Measurements from ENCODE around the gene NARS2.

The NARS2 gene

DNA sequence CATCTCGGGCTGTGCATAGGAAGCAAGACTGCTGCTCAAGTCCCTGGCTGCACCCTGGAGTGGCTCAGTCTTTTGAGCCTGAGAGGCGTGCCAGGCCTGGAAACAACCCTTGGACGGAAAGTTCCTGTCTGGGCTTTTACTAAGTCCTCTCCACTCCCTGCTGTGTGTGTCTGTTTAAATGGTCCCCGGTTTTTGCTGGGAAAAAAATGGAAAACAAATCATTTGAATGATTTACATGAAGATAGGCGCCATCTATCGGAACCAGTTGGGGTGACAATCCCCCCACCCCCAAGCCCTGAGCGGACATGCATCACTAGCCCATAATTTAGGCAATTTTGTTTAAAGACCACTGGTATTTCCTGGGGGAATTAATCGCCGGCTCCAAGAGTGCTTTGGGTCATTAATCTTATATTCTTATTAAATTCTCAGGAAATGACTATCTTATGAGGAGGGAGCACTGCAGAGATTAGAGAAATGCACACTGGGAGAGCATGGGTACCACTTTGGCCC lies 154.4 kb downstream of the NARS2 start:
- in situ Hi-C loops (cut with MboI; ENCODE audit: low sequenced_read_pairs): no loop called here

DNA sequence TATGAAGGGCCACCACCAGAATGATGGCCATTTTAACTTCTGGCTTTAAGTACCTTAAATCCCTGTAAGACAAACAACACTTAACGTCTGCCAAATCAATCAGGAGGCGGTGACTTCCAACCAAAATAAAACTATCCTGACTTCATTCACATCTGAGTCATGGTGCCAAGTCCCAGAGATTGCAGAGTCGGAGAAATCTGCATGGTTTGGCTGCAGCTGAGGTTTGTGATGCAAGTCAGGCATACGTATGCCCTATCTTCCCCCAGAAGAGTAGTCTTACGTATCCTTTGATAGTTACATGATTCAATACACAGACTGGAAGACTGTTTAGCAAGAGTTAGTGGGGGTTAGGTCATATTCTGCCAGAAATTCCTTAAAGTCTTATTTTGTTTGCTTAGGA lies 155.3 kb downstream of the NARS2 start:
- in situ Hi-C loops (cut with MboI; ENCODE audit: low sequenced_read_pairs): no loop called here

DNA sequence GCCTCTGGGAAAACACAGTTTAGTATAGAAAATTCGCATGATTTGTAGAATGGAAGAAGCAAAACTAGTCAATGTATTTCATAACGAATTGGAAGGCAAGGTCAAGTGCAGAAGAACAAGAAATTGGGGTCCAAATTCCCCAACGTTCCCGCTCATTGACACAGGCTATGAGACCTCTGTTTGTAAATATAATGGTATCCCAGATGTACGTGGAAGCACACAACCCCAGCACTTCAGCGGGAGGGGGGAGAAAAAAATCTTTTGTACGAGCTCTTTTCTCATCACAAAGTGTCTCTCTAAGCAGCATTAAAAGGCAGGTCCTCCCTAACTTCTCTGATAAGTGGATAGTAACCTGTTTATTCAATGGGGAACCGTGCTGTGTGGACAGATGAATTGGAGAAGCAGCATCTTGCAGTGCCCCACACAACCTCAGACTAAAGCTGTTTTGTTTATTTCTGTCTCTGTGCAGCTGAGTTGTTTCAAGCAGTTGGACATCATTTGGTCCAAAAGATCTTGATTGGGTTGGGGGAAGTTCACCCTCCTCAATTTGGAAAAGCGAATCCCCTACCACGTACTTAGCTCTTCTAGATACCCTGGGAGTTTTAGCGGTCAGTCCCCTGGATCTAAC lies 156.0 kb downstream of the NARS2 start:
- in situ Hi-C loops (cut with MboI; ENCODE audit: low sequenced_read_pairs): no loop called here

DNA sequence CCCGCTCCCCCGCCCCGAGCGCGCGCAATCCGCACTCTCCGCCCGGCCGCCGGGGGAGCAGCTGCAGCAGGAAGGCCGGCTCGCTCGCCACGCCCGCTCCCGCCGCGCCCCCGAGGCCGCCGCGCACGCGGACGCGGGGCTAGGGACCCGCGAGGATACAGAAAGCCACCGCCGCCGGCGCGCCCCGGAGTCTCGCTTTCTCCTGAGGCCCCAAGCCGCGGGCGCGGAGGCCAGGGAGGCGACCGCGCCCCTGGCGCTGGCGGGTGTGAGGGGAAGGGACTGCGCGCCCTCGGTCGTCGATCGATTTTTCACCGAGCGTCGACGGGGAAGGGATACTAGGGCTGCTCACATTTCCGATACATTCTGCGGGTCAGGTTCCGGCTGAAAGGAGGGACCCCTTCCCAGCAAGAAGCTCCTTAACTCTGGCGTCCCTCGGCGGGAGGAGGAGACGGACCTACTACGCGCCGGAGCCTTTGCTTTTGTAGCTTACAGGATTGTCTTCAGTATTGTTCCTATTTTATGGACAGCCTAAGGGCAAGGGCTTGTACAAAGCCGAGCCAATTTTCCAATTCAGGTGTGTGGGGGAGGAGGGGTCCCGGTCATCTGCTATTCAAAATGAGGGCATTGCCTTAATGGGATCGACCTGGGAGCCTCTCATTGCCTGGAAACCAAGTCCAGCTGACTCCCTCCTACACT lies 156.6 kb downstream of the NARS2 start:
- in situ Hi-C loops (cut with MboI; ENCODE audit: low sequenced_read_pairs): no loop called here

DNA sequence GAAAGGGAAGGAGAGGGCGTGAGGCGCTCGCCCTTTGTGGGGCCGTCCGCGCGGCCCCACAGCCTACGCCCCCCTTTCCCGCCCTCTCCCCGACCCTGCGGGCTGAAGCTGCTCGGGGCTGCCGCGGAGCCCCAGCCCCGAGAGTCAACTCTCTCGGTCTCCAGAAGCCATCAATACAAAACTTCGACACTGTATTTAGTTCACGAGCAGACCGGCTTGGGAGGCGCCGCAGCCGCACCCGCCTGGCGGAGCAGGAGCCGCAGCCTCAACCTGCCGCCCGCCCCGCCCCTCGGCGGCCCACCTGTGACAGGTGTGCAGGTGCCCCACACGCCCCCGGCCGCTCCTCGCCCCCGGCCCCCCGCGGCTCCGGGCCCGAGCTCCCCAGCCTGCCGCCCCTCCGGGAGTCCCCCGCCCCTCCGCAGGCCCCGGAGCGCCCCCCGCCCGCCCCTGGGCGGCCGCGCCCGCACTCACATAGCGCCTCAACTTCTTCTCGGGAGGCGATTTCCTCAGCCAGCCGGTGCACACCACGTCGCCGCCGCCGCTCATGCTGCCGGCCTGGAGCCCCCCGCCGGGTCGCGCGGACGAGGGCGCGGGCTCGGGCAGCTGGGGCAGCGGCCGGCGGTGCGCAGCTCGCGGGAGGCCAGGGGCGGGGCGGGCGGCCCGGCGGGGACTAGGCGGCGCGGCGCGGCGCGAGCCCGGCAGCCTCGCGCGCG lies 157.3 kb downstream of the NARS2 start, which contains the start of gene GAB2:
Gene GAB2 (minus strand): TSS at position 646 of the 713 bp plus-strand sequence. CDS start 100 bp downstream, at position 546.
- in situ Hi-C loops (cut with MboI; ENCODE audit: low sequenced_read_pairs): no loop called here

DNA sequence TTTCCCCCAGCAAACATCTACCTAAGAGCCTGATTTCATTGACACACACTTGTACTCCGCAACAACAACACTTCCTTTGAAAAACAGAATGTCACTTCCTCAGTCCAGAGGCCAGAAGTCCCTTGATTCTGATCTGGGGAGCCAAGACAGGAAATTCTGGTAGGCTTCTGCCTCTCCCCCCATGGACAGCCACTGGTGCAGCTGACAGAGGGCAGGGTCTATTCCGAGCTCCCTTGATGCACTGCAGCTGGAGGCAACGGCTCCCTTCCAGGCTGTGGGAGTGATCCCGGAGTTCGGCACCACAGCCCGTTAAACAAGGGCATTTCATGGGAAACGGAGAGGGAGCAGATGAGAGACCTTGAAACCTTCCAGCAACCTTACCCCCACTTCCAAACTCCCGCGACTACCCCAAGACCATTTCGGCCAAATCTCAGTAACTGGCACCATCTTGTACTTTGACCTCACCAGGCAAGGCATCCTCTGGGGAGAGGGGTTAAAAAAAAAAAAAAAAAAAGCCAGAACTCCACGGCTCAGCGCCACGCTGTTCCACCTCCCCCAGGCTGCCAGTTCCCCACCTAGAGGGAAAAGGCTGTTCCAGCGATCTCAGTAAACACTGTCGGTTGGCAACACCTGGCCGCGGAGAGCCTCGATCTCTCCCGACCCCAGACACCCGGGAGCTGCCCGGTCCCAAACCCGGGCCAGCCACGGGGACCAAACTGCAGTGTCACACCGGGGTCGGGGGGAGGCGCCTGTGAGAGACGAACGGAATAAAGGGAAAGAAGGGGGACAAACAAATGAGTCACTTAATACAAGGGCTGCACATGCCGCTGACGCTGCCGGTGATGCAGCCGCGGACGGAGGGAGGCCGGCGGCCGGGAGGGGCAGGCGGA lies 158.1 kb downstream of the NARS2 start:
- in situ Hi-C loops (cut with MboI; ENCODE audit: low sequenced_read_pairs): no loop called here

DNA sequence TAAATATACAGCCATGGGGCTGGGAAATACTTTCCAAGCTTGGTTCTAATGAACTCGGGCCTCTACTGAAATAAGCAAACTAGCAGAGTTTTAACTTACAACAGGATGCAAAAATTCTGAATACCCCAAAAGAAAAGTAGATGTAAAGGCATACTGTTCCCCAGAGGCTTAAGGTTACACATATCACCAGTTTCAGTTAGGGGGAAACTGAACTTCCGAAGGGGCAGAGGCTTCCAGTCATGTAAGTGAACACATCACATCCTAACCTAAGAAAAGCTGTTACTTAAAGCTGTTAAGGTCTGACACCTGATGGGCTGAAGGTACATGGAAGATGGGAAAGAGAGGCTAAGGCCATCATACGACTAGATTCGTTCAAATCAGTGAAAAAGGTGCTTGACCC lies 159.3 kb downstream of the NARS2 start:
- in situ Hi-C loops (cut with MboI; ENCODE audit: low sequenced_read_pairs): no loop called here

DNA sequence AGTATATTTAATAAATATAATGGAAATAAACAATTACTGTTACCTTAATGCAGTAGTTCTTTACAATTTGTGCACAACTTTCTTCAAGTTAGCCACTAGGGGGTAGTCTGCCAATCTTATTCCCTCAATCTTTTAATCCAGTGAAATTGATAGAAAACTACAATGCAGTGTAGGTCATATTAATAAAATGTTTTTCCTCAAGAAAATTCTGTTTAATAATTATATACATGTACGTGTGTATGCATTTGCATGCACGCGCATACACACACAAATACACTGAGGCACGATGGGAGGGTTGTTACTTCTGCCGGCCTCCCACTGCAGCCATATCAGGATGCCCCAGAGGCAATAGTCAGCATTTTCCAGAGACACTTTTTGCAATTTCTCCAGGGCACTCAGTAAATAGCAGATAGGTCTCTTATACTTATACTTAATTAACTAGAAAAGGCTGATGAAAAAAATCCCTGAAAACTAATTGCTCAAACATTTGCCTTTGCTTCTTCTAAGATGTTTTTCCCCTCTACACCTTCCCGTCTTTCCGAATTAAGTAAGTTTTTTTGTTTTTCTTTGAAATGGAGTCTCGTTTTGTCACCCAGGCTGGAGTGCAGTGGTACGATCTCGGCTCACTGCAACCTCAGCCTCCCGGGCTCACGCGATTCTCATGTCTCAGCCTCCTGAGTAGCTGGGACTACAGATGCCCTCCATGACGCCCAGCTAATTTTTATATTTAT lies 160.2 kb downstream of the NARS2 start:
- in situ Hi-C loops (cut with MboI; ENCODE audit: low sequenced_read_pairs): no loop called here

DNA sequence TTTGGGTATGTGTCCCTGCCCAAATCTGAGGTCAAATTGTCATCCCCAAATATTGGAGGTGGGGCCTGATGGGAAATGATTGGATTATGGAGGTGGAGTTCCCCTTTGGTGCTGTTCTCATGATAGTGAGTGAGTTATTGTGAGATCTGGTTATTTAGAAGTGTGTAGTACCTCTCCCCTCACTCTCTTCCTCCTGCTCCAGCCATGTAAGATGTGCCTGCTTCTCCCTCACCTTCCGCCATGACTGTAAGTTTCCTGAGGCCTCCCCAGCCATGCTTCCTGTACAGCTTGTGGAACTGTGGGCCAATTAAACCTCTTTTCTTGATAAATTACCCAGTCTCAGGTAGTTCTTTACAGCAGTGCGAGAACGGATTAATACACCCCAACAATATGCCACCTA lies 166.0 kb downstream of the NARS2 start:
- in situ Hi-C loops (cut with MboI; ENCODE audit: low sequenced_read_pairs): no loop called here

DNA sequence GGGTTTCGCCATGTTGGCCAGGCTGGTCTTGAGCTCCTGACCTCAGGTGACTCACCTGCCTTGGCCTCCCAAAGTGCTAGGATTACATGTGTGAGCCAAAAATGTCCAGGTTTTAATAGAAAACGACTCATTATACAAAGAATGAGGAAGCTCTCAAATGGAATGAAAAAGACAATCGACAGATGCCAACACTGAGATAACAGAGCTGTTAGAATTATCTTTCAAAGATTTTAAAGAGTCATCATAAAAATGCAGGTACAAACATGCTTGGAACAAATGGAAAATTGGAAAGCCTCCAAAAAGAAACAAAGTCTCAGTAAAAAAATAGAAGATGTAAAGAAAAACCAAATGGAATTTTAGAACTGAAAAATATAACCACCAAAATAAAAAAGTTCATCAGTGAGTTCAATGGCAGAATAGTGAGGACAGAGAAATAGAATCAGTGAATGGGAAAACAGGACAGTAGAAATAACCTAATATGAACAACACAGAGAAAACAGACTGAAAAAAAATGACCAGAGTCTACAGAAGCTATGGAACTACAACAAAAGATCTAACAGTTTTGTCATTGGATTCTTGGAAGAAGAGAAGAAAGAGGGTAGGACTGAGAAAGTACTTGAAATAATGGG lies 168.0 kb downstream of the NARS2 start:
- in situ Hi-C loops (cut with MboI; ENCODE audit: low sequenced_read_pairs): no loop called here

DNA sequence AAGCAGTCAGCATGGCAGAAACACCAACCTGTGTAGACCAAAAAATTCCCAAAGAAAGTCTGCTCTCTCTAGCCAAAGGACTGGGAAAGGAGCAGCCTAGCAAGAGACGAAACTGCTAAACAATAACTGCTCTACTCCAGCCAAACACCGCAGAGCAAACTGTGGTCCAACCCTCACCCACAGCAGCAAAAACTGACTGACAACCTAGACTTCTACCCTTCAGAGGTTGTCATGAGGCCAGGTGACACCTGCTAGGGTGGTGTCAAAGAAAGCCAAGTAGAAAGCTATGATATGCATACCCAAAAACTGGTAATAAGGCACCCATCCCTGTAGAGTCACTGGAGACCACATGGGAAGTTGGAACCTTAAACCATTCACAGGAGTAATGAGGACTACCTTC lies 168.9 kb downstream of the NARS2 start:
- in situ Hi-C loops (cut with MboI; ENCODE audit: low sequenced_read_pairs): no loop called here

DNA sequence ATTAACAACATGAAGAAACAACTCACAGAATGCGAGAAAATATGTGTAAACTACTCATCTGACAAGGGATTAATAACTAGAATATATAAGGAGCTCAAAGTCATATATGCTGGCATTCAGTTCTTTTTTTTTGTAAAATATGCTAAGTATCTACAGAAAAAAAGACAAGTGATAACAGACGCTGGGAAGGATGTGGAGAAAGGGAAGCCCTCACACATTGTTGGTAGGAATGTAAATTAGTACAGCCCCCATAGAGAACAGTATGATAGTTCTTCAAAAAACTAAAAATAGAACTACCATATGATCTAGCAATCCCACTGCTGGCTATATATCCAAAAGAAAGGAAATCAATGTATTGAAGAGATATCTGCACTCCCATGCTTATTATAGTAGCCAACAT lies 170.9 kb downstream of the NARS2 start:
- in situ Hi-C loops (cut with MboI; ENCODE audit: low sequenced_read_pairs): no loop called here

DNA sequence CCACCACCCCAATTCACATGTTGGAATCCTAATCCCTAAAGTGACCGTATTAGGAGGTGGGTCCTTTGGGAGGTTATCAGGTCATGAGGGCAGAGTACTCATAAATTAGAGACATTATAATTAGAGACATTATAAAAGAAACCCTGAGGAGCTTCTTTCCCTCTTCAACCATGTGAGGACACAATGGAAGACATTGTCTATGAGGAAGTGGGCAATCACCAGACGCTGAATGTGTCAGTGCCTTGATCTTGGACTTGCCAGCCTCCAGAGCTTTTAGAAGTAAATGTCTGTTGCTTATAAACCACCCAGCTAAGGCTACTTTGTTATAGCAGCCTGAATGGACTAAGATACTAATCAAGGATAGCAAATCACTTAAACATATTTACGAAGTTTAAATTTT lies 171.8 kb downstream of the NARS2 start:
- in situ Hi-C loops (cut with MboI; ENCODE audit: low sequenced_read_pairs): no loop called here

DNA sequence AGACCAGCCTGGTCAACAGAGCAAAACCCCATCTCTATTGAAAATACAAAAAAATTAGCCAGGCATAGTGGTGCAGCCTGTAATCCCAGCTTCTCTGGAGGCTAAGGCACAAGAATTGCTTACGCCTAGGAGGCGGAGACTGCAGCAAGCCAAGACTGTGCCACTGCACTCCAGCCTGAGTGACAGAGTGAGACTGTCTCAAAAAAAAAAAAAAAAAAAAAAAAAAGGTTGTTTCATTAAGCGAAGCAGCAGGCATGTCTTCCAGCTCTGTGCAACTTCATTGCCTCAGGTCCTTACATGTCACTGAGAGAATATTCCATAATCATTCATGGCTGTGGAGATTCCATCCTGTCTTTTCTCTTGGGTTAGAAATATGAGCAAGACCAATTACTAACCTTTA lies 174.0 kb downstream of the NARS2 start:
- in situ Hi-C loops (cut with MboI; ENCODE audit: low sequenced_read_pairs): no loop called here

DNA sequence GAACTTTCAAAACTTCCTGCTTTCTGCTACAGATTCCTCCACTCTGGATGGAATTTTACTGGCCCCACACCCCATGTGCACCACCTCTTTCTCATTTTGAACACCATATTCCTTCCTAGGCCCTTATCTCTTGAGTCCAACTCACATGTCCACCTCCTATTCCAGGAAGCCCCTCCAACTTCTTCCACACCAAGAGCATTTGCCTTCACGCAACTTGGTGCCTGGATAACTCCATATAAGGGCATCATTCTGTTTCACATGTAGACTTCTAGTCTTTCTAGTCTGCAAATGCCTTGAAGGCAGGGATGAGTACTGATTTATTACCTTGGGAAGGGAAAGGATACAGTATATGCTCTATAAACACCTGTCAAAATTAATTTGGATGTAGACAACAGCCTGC lies 174.5 kb downstream of the NARS2 start:
- in situ Hi-C loops (cut with MboI; ENCODE audit: low sequenced_read_pairs): no loop called here

DNA sequence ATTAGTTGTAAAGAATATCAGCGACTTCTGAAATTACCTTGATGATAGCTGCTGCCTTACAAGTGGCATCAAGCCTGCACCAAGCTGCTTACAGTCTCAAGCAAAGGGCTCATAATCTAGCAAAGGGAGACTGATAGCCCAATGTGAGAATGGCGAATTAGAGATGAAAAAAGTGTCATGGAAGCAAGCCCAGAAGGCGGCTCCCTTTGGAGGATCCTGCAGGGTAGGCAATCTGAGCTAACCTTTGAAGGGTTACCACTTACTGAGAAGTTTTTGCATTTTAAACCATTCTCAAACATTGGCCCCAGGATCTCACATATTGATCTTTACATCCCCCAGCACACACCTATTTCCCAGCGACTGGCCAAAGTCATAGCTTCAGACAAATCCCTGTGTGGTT lies 175.5 kb downstream of the NARS2 start:
- in situ Hi-C loops (cut with MboI; ENCODE audit: low sequenced_read_pairs): no loop called here

DNA sequence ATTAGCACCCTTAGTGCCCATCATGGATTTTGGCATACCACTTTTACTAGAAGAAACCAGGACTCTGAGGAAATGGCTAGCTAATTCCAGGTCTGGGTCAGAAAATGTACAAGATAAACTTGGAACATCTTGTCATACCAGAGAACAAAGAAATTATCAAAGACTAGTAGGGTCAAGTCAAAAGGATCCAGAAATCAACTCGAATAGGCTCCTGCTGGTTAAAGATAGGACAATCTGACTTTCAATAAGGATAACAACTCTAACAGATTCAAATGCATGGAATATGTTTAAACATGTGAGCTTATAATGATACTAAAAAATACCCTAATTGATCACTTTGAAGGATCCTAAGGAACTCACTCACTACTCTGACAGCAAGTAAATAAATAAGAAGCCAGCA lies 175.9 kb downstream of the NARS2 start:
- in situ Hi-C loops (cut with MboI; ENCODE audit: low sequenced_read_pairs): no loop called here

DNA sequence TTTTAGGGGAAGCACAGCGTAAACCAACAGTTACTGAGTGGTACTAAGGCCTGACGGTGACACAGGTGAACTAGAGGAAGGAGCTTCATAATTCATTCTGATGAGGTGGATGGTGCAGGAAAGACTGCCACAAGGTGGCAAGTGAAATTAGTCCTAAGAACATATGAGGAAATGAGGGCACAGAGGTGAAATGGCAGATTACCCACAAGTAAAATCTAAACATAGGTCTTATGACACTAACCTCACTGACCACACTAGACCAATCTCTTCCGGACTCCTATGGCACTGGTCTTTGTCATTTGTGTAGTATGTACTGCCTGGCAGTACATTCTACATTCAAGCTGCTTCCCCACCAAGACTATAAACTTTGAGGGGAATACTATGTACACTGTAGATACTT lies 177.3 kb downstream of the NARS2 start:
- in situ Hi-C loops (cut with MboI; ENCODE audit: low sequenced_read_pairs): no loop called here

DNA sequence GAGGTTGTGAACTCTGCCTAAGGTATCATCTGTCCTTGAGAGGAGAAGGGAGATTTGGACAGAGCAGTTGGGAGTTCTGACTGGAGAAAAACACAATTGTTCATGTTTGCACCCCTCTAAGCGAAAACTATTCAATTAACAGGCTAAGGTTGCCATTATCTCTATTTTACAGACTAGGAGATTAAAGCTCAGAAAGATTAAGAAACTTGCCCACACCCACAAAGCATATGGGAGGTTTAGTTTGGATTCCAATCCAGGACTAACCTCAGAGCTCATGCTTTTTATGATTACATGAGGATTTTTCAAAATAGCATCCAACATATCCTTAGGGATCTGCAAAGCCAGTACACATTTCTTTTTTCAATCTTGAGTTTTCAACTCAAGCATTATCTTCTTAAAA lies 179.1 kb downstream of the NARS2 start:
- in situ Hi-C loops (cut with MboI; ENCODE audit: low sequenced_read_pairs): no loop called here

DNA sequence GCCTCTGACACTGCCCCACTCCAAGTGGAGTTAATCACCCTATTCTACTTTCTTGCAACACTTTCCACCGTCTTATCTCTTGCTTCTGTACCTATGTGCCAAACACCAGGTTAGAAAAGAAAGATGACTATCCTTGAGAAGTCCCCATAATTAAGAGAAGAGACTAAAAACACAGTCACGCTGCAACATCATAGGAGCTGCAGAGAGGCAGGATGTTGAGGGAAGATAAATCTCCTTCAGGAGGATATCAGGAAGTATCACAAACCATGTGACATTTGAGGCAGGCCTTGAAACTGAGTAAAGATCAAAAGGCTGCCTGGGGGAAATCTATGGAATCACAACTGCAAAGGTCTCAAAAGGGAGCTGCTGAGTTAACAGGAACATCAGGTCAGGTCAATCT lies 181.8 kb downstream of the NARS2 start:
- in situ Hi-C loops (cut with MboI; ENCODE audit: low sequenced_read_pairs): no loop called here
